ENCODE measurements around the gene PTTG1.
"Not testable (repeated sequence)": the region's sequence is repeated elsewhere in the genome, so short reads cannot be mapped to it uniquely, and the experiment has no call there.

Gene PTTG1

DNA sequence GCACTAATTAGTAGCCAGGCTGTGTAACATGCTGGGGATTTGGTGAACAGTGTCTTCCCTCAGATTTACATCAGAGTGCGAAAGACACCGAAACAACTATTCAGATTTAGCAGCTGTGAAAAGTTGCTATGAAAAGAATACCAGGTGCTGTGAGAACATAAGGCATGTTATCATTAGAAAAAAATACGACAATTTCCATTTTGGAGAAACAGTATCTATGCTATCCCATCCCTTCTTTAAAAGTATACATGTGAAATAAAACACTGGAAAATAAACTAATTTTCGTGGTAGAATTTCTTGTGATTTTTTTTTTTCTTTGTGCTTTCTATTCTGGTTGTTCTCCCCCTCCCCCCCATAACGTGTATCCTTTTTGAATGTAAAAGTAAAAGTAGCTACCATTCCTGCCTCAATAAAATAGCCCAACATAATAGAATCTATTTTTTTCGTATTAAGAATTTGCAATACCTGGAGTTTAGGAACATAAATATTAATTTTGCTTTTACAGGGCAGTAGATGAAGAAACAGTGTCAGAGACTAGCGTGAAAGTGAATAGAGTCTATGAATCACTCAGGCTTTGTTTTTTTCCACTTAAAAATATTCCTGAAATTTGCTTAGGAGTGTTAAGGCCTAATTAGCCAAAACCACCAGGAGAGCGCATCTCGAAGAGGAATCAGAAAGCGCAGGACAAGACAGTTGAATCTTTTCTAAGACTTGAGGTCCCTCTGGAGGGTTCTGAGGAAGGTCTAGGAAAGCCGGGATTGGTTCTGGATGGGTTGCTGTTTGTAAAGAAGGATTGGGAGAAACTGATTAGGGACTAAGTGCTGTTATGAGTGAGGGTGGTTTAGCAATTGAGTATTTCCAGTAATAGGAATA, 2.0 kb upstream of the PTTG1 start:
- no peak for DNase-seq (ENCODE audit: low read depth)
- H3K4me3 ChIP-seq (ENCODE audit: low read depth, low read length), result peak overlapping the region; percentile 96

DNA sequence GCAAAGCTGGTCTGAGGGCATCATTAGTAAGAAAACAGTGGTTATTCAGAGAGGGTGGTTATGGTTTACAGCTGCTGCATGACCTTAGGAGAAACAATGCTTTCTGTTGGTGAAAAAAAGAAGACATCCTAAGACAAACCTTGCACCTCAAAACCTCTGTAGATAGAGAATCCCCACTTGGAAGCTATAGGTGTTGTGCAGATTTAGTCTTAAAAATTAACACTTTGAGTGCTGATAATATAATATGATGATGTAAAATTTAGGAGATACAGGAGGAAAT, 1.4 kb upstream of the PTTG1 start:
- DNase-seq (ENCODE audit: low read depth), result no peak
- no peak overlapping the region for H3K4me3 ChIP-seq (ENCODE audit: low read depth, low read length)

DNA sequence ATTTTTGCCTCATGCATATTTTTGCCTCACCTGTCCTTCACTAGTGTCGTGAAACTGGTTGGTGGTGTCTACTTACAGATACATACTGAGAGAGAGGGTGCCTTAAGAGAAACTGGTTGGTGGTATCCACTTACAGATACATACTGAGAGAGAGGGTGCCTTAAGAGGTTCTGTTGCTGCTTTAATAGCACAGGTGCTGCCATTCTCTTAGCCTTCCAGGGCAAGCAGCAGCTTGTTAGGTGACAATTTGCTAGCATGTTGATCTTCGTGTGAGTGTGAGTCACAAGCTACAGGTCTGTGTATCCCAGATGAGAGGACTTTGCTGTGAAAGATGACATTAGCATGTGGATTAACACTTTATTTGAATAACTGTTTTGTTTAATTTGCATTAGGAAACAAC, 1.4 kb downstream of the PTTG1 start:
- DNase-seq (ENCODE audit: low read depth), result no peak
- H3K4me3 ChIP-seq (ENCODE audit: low read depth, low read length), result peak overlapping the region; percentile 62

- no peak for DNase-seq (ENCODE audit: low read depth)
- no peak overlapping the region for H3K4me3 ChIP-seq (ENCODE audit: low read depth, low read length)
Measured at GRCh38 chr5:160427607-160428006, 6.0 kb downstream of the PTTG1 start.

DNA sequence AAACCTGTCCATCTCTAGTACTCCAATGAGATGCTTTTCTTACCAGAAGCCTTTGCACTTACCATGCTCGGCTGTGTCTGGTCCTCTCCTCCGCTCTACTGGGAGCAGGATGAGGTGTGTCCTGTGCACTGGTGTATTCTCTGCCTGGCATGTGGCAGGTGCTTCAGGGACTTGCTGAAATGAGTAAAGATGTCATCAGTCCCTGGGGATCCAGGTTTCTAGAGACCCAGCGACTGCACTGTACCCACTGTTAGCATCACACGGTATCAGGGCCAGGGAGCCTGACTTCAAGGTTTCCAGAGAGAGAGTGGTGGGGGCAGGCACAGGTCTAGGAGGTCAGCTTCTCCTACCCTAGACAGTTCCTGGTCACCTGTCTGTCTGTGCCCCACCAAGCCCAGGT, 10.5 kb downstream of the PTTG1 start:
- no peak overlapping the region for H3K4me3 ChIP-seq (ENCODE audit: low read depth, low read length)
- no peak for DNase-seq (ENCODE audit: low read depth)

DNA sequence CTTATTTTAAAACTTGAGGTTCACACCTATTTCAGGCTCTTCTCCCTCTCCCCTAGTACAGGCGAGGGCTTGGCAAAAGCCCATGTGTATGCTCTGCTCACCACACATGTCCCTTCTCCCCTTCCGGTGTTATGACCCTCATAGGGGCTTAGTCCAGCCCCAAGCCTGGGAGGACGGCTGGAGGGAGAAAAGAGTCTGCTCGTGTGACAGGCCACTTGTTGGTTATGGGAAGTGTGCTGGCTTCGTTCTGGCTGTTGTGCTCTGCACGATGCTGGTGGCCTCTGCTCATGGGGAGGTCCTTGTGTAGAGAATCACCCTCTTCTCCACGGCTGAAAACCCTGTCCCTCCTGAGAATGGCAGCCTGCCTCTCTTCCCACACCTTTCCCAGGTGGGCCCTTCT, 11.1 kb downstream of the PTTG1 start:
- no peak for DNase-seq (ENCODE audit: low read depth)

DNA sequence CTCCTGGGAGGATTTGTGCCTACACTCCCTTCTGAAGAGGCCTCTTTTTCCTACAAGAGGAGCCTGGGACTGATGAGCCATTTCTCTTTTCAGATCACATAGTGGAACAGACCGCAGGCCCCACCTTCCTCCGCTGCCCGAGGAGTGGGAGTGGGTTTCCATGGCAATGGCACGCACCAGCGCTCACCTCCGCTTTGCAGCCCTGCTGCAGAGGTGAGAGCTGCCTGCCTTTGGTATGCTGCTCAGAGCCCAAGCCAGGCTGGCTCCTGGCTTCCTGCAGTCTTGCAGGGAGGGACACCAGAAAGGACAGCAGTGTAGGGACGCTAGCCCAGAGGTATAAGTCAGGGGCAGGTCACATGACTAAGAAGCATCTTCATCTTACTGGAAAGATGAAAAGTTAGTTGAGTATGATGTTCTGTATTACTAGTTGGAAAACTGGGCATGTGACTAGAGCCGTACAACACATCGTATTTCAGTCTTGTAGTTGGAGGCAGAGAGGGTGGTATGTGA, 12.4 kb downstream of the PTTG1 start:
- H3K4me3 ChIP-seq (ENCODE audit: low read depth, low read length), result no peak overlapping the region
- peak; percentile 12 for DNase-seq (ENCODE audit: low read depth)

More for the DNA sequence above, 11.1 kb downstream of the PTTG1 start:
- H3K4me3 ChIP-seq (ENCODE audit: low read depth, low read length), result no peak overlapping the region

- DNase-seq (ENCODE audit: low read depth), result no peak
- no peak overlapping the region for H3K4me3 ChIP-seq (ENCODE audit: low read depth, low read length)
Measured at GRCh38 chr5:160435532-160435931, 13.9 kb downstream of the PTTG1 start.

- H3K4me3 ChIP-seq (ENCODE audit: low read depth, low read length), result no peak overlapping the region
- no peak for DNase-seq (ENCODE audit: low read depth)
Measured at GRCh38 chr5:160436017-160436416, 14.4 kb downstream of the PTTG1 start.

DNA sequence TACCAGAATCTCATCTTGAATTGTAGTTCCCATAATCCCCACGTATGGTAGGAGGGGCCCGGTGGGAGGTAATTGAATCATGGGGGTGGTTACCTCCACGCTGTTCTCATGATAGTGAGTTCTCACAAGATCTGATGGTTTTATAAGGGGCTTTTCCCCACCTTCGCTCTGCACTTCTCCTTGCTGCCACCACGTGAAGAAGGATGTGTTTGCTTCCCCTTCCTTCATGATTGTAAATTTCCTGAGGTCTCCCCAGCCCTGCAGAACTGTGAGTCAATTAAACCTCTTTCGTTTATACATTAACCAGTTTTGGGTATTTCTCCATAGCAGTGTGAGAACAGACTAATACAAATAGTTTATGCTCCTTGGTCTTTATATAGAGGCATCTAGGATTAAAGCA, 15.0 kb downstream of the PTTG1 start:
- not testable (repeated sequence) for DNase-seq (ENCODE audit: low read depth); H3K4me3 ChIP-seq (ENCODE audit: low read depth, low read length)

- H3K4me3 ChIP-seq (ENCODE audit: low read depth, low read length), result no peak overlapping the region
- DNase-seq (ENCODE audit: low read depth), result no peak
Measured at GRCh38 chr5:160437271-160437670, 15.6 kb downstream of the PTTG1 start.

DNA sequence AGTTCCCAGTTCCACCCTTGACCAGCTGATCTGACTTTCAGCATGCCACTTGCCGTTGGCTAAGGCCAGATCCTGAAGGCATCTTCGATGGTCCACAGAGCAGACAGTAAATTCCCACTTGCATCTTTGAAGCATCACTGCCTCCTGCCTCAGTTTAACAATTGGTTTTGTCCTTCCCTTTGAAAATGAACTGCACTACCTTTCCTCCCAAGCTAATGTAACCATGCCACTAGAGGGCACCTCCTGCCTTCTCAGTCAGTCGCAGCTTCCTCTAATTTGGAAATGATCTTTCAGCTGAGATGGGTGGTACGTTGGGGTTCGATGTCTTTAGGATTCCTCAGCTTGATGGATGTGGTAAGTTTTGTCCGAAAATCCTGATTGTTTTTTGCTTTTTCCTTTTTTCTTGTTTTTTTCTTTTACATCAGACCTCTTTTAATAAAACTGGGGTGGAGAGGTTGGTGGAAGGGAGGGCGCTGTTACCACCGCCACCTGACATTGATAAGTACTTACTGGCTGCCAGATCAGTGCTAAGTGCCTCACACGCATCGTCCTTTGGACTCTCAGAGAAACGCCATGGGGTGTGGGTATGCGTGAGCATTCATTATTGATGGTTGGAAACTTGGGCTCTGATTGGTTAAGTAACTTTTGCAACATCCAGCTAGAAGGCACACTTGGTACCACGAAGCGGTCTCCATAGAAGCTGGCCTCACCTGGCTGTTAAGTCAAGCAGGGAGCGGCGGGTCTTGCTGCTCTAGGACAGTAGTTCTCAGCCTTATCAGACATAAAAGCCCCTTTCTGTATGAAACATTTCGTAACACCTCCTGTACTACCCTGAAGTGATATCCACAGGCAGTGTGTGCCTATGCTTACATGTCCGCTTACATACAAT, 16.9 kb downstream of the PTTG1 start:
- no peak for DNase-seq (ENCODE audit: low read depth)
- peak overlapping the region; percentile 39 for H3K4me3 ChIP-seq (ENCODE audit: low read depth, low read length)

- peak overlapping the region; percentile 39 for H3K4me3 ChIP-seq (ENCODE audit: low read depth, low read length)
- no peak for DNase-seq (ENCODE audit: low read depth)
Measured at GRCh38 chr5:160439205-160439600, 17.5 kb downstream of the PTTG1 start.

- no peak for DNase-seq (ENCODE audit: low read depth)
Measured at GRCh38 chr5:160441311-160441781, 19.7 kb downstream of the PTTG1 start.

DNA sequence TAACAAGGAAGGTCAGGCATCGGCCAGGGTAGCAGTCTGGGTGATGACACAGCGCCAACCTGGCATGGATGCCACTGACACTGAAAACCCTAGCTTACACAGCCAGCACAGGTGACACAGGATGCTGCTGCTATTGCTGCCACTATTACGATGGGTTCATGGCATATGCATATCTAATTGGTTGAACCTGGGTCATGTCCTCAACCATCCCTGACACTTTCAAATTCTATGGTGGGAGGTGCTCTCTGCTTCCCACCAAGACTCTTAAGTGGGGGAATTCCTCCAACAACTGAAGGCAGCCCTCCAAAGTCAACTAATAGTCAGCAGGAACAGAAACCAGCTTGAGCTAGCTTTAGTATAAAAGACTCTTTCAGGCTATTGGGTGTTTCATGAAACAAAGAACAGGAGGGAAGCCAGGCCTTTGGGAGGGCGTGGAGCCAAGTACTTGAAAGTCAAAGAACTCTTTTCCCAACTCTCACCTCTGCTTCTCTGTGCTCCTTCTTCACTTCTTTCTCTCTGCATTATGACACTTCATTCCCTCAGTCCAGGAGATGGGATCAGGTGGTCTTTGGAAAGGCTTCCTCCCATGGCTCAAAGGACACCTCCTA, 21.3 kb downstream of the PTTG1 start:
- H3K4me3 ChIP-seq (ENCODE audit: low read depth, low read length), result no peak overlapping the region
- no peak for DNase-seq (ENCODE audit: low read depth)

More at GRCh38 chr5:160441311-160441781, 19.7 kb downstream of the PTTG1 start:
- H3K4me3 ChIP-seq (ENCODE audit: low read depth, low read length), result no peak overlapping the region

- DNase-seq (ENCODE audit: low read depth), result no peak
- H3K4me3 ChIP-seq (ENCODE audit: low read depth, low read length), result no peak overlapping the region
Measured at GRCh38 chr5:160444407-160444806, 22.8 kb downstream of the PTTG1 start.

GRCh38 chr5:160445132-160445531, 23.5 kb downstream of the PTTG1 start:
- no peak for DNase-seq (ENCODE audit: low read depth)
- no peak overlapping the region for H3K4me3 ChIP-seq (ENCODE audit: low read depth, low read length)

DNA sequence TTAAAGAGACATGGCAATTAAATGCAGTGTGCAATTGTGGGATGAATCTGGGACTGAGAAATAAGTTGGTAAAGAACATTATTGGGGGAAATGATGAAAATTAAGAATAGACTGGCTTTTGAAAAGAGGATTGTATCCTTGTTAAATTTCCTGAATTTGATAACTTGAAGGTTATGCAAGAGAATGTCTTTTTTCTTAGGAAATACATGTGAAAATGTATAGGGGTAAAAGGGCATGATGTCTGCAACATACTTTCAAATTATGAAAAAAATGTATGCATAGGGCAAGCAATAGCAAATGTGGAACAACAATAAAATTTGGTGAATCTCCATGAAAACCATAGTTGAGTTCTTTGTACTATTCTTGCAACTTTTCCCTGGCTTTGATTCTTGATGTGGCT, 24.1 kb downstream of the PTTG1 start:
- DNase-seq (ENCODE audit: low read depth), result no peak
- no peak overlapping the region for H3K4me3 ChIP-seq (ENCODE audit: low read depth, low read length)

DNA sequence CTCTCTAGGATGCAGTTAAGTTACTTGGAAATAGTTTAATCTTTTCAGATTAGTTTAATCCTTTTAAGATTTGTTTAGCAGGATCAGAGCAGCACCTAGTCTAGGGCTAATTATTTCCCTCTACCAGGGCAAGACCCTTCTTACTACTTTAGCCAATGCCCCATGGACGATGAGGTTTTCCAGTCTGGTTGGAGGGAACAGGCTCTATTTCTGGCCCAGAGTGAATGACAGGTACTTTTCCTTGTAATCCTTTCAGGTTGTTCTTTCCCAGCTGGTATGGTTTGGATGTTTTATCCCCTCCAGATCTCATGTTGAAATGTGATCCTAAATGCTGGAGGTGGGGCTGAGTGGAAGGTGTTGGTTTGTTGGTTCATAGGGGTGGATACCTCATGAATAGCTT, 27.2 kb downstream of the PTTG1 start:
- DNase-seq (ENCODE audit: low read depth), result no peak
- no peak overlapping the region for H3K4me3 ChIP-seq (ENCODE audit: low read depth, low read length)

DNA sequence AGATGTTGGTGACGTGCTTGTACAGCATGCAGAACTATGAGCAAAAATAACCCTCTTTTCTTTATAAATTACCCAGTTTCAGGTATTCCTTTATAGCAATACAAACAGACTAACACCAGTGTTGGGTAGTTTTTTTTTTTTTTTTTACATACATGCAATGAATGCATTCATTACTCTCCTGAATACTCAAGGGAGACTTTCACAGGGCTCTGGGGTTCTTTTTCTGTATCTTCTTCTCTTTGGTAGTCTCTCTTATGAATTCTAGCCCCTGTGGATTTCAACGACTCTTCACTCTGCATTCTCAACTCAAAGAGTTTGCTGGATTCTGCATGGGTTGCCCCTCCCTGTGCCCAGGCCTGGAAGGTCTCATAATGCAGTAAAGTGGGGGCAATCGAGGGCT, 27.8 kb downstream of the PTTG1 start:
- no peak overlapping the region for H3K4me3 ChIP-seq (ENCODE audit: low read depth, low read length)
- DNase-seq (ENCODE audit: low read depth), result no peak
